Measurements from ENCODE around the gene GPRC5D. TPM values are rescaled to one million over a fixed set of nuclear protein-coding genes. Genes with fewer than 3 reads are reported as not detected.

Gene GPRC5D
- total RNA-seq, 1 experiment from 2014 or later = 0.33 TPM

DNA sequence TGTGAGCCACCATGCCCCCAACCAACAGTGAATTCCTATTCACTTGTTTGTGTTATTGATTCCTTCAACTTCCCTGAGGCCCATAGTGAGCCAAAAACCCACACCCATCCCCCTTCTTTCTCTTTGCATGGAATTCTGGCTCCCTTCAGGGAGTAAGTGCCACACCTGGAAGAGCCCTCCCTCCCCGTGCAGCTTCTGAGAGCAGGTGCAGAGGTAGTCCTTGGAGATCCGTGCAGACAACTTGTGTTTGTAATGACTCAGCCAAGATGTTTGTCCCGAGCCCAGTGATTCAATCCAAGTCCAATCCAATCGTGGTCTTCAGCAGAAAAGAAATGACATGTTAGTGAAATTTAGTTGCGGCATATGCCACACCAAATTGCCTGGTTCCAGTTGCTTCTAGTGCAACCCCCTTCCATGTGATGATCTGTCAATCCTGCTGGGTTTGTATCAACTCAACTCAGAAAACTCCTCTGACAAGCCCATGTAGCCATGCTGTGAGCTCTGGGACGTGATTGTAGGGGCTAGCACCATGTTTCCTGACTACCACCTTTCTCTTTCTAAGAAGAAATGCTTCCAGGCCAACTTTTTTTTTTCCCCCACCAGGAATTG, 33.1 kb downstream of the GPRC5D start:
- no peaks in the 10 kb centered on the region for H3K36me3 Mint-ChIP-seq
- no peaks in the 10 kb centered on the region for H3K9me3 Mint-ChIP-seq
- peaks cover 28% of the 10 kb centered on the region for H3K4me1 Mint-ChIP-seq
- DNase-seq (ENCODE audit: low spot score) (no peak), ATAC-seq (no peak)
- H3K27me3 Mint-ChIP-seq (ENCODE audit: low read depth) = peaks cover 3% of the 10 kb centered on the region
- no peak overlapping the region for H3K4me3 Mint-ChIP-seq
- CTCF ChIA-PET = interaction anchor here (0.7 to 1.1 kb wide), 2 partner anchors 201 to 293 kb away, joined by 3 to 4 read pairs; no protein-coding TSS in a partner anchor
- H3K27ac Mint-ChIP-seq = no peak overlapping the region
- POLR2A ChIA-PET = no interaction called here
- TF ChIP-seq, protein P1, sequence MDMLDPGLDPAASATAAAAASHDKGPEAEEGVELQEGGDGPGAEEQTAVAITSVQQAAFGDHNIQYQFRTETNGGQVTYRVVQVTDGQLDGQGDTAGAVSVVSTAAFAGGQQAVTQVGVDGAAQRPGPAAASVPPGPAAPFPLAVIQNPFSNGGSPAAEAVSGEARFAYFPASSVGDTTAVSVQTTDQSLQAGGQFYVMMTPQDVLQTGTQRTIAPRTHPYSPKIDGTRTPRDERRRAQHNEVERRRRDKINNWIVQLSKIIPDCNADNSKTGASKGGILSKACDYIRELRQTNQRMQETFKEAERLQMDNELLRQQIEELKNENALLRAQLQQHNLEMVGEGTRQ (CRISPR knock-in tag; IDR thresholded peaks at IDR 0.05) = no peak
- TF ChIP-seq, protein P2, sequence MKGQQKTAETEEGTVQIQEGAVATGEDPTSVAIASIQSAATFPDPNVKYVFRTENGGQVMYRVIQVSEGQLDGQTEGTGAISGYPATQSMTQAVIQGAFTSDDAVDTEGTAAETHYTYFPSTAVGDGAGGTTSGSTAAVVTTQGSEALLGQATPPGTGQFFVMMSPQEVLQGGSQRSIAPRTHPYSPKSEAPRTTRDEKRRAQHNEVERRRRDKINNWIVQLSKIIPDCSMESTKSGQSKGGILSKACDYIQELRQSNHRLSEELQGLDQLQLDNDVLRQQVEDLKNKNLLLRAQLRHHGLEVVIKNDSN (CRISPR knock-in tag; IDR thresholded peaks at IDR 0.05) = no peak
- TF ChIP-seq CREB1 (CRISPR knock-in tag; IDR thresholded peaks at IDR 0.05) = no peak
- TF ChIP-seq, protein P3, sequence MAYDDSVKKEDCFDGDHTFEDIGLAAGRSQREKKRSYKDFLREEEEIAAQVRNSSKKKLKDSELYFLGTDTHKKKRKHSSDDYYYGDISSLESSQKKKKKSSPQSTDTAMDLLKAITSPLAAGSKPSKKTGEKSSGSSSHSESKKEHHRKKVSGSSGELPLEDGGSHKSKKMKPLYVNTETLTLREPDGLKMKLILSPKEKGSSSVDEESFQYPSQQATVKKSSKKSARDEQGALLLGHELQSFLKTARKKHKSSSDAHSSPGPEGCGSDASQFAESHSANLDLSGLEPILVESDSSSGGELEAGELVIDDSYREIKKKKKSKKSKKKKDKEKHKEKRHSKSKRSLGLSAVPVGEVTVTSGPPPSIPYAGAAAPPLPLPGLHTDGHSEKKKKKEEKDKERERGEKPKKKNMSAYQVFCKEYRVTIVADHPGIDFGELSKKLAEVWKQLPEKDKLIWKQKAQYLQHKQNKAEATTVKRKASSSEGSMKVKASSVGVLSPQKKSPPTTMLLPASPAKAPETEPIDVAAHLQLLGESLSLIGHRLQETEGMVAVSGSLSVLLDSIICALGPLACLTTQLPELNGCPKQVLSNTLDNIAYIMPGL (CRISPR knock-in tag; IDR thresholded peaks at IDR 0.05) = no peak
- TF ChIP-seq FOXP1 (CRISPR knock-in tag; IDR thresholded peaks at IDR 0.05; ENCODE audit: borderline replicate concordance) = no peak
- TF ChIP-seq, protein P4, sequence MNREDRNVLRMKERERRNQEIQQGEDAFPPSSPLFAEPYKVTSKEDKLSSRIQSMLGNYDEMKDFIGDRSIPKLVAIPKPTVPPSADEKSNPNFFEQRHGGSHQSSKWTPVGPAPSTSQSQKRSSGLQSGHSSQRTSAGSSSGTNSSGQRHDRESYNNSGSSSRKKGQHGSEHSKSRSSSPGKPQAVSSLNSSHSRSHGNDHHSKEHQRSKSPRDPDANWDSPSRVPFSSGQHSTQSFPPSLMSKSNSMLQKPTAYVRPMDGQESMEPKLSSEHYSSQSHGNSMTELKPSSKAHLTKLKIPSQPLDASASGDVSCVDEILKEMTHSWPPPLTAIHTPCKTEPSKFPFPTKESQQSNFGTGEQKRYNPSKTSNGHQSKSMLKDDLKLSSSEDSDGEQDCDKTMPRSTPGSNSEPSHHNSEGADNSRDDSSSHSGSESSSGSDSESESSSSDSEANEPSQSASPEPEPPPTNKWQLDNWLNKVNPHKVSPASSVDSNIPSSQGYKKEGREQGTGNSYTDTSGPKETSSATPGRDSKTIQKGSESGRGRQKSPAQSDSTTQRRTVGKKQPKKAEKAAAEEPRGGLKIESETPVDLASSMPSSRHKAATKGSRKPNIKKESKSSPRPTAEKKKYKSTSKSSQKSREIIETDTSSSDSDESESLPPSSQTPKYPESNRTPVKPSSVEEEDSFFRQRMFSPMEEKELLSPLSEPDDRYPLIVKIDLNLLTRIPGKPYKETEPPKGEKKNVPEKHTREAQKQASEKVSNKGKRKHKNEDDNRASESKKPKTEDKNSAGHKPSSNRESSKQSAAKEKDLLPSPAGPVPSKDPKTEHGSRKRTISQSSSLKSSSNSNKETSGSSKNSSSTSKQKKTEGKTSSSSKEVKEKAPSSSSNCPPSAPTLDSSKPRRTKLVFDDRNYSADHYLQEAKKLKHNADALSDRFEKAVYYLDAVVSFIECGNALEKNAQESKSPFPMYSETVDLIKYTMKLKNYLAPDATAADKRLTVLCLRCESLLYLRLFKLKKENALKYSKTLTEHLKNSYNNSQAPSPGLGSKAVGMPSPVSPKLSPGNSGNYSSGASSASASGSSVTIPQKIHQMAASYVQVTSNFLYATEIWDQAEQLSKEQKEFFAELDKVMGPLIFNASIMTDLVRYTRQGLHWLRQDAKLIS (CRISPR knock-in tag; IDR thresholded peaks at IDR 0.05; ENCODE audit: borderline replicate concordance) = no peak
- no peak for TF ChIP-seq NFYB (CRISPR knock-in tag; conservative IDR thresholded peaks at IDR 0.05; ENCODE audit: low read depth)
- TF ChIP-seq, protein P5, sequence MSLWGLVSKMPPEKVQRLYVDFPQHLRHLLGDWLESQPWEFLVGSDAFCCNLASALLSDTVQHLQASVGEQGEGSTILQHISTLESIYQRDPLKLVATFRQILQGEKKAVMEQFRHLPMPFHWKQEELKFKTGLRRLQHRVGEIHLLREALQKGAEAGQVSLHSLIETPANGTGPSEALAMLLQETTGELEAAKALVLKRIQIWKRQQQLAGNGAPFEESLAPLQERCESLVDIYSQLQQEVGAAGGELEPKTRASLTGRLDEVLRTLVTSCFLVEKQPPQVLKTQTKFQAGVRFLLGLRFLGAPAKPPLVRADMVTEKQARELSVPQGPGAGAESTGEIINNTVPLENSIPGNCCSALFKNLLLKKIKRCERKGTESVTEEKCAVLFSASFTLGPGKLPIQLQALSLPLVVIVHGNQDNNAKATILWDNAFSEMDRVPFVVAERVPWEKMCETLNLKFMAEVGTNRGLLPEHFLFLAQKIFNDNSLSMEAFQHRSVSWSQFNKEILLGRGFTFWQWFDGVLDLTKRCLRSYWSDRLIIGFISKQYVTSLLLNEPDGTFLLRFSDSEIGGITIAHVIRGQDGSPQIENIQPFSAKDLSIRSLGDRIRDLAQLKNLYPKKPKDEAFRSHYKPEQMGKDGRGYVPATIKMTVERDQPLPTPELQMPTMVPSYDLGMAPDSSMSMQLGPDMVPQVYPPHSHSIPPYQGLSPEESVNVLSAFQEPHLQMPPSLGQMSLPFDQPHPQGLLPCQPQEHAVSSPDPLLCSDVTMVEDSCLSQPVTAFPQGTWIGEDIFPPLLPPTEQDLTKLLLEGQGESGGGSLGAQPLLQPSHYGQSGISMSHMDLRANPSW (CRISPR knock-in tag; conservative IDR thresholded peaks at IDR 0.05; ENCODE audit: low read depth) = no peak
- TF ChIP-seq ZNF219 (CRISPR knock-in tag; IDR thresholded peaks at IDR 0.05; ENCODE audit: borderline replicate concordance) = no peak
- TF ChIP-seq, protein P6, sequence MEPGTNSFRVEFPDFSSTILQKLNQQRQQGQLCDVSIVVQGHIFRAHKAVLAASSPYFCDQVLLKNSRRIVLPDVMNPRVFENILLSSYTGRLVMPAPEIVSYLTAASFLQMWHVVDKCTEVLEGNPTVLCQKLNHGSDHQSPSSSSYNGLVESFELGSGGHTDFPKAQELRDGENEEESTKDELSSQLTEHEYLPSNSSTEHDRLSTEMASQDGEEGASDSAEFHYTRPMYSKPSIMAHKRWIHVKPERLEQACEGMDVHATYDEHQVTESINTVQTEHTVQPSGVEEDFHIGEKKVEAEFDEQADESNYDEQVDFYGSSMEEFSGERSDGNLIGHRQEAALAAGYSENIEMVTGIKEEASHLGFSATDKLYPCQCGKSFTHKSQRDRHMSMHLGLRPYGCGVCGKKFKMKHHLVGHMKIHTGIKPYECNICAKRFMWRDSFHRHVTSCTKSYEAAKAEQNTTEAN (CRISPR knock-in tag; IDR thresholded peaks at IDR 0.05) = no peak

DNA sequence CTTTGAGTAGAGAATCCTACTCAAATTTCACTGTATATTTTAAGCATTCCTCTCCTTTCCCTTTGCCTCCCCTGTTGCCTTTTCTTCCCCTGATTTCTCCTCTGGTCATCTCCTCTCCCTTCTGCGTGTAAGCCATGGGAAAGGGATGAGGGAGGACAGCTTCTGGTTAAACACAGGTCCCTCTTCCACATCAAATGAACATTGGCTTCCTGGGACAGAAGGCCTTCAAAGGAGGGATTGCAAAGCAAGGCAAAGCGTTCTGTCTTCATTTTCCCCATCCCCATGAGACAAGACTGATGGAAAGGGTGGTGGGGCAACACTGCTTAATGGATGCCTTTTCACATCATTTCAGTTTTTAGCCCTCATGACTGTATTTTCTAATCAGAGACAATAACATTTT, 34.5 kb downstream of the GPRC5D start:
- Mint-ChIP-seq H3K27me3 (ENCODE audit: low read depth) (peaks cover 3% of the 10 kb centered on the region), H3K9me3 (no peaks in the 10 kb centered on the region), H3K36me3 (no peaks in the 10 kb centered on the region), H3K4me1 (peaks cover 35% of the 10 kb centered on the region), H3K4me3 (no peak overlapping the region), H3K27ac (no peak overlapping the region)
- DNase-seq (ENCODE audit: low spot score) (no peak), ATAC-seq (no peak)
- no peak for TF ChIP-seq GABPB1 (CRISPR knock-in tag; IDR thresholded peaks at IDR 0.05)
- no peak for TF ChIP-seq TEAD4 (CRISPR knock-in tag; IDR thresholded peaks at IDR 0.05)
- no peak for TF ChIP-seq TP53 (CRISPR knock-in tag; IDR thresholded peaks at IDR 0.05)
- TF ChIP-seq OVOL2 (CRISPR knock-in tag; IDR thresholded peaks at IDR 0.05; ENCODE audit: borderline replicate concordance) = no peak
- TF ChIP-seq, protein P6 (CRISPR knock-in tag; IDR thresholded peaks at IDR 0.05) = no peak
- TF ChIP-seq JAZF1 (CRISPR knock-in tag; IDR thresholded peaks at IDR 0.05) = no peak
- TF ChIP-seq, protein P7, sequence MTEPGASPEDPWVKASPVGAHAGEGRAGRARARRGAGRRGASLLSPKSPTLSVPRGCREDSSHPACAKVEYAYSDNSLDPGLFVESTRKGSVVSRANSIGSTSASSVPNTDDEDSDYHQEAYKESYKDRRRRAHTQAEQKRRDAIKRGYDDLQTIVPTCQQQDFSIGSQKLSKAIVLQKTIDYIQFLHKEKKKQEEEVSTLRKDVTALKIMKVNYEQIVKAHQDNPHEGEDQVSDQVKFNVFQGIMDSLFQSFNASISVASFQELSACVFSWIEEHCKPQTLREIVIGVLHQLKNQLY (CRISPR knock-in tag; IDR thresholded peaks at IDR 0.05) = no peak
- ChIA-PET CTCF (interaction anchor here (1.2 to 4.5 kb wide), 6 partner anchors 46 to 294 kb away, joined by 3 to 43 read pairs (median 19); no protein-coding TSS in a partner anchor), POLR2A (no interaction called here)

Data from WTC11 (cell line).